ENCODE measurements around the gene SINHCAF.
"Not testable (repeated sequence)": the region's sequence is repeated elsewhere in the genome, so short reads cannot be mapped to it uniquely, and the experiment has no call there.

SINHCAF gene

GRCh38 chr12:31325877-31326631 is at the start of gene SINHCAF:
SINHCAF (minus strand) TSS chr12:31326150; CDS start chr12:31298204, 27,946 bp downstream.
- DNase-seq (ENCODE audit: extremely low read depth in 1 of 2, low read depth in 1 of 2) = peak; percentile 98 to 99

DNA sequence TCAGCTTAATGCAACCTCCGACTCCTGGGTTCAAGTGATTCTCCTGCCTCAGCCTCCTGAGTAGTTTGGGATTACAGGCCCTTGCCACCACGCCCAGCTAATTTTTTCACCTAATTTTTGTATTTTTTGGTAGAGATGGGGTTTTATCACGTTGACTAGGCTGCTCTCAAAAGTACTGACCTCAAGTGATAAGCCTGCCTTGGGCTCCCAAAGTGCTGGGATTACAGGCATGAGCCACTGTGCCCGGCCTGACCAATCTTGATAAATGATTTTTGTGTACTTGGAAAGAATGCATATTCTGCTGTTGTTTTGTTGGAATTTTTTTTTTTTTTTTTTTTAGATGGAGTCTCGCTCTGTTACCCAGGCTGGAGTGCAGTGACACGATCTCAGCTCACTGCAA is 49.5 kb upstream of the SINHCAF start:
- not testable (repeated sequence) for DNase-seq (ENCODE audit: extremely low read depth in 1 of 2, low read depth in 1 of 2)

- DNase-seq (ENCODE audit: extremely low read depth in 1 of 2, low read depth in 1 of 2) = no peak
Observed at GRCh38 chr12:31371256-31371620, 45.3 kb upstream of the SINHCAF start.

- no peak for DNase-seq (ENCODE audit: extremely low read depth in 1 of 2, low read depth in 1 of 2)
Observed at GRCh38 chr12:31370531-31371255, 44.7 kb upstream of the SINHCAF start.

GRCh38 chr12:31369712-31370521 is 44.0 kb upstream of the SINHCAF start:
- DNase-seq (ENCODE audit: extremely low read depth in 1 of 2, low read depth in 1 of 2) = no peak

DNA sequence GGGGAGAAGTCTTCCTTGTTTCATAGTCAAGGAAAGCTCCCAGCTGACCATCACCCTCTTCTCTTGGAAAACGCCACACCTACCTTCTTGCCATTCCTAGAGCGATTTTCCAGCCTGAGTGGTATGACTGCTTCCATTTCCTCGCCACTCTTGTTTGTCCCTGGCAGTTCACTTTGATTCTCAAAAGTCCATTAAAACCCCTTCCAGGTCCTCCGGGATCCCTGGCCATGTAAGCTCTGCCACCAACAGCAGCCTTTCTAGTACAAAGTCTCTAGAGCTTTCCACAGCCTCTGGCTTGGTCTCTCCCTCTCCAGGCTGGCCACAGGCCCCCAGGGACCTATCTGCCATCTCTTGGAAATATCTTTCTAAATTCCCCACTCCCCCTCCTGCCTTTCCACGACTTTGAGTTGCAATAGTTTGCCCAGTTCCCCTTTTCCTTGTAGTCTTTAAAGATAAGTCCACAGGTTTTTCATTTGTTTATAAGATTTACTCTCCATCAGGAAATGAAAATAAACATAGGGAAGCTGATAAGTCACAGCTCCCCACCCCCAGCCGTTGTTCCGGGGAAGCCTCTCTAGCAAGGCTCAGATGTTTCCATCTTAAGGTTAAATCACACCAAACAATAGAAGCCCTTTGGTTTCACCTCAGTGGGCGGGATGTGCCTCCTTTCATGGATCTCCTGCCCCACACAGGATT is 42.9 kb upstream of the SINHCAF start:
- no peak for DNase-seq (ENCODE audit: extremely low read depth in 1 of 2, low read depth in 1 of 2)

GRCh38 chr12:31366104-31366621 is 40.2 kb upstream of the SINHCAF start:
- DNase-seq (ENCODE audit: extremely low read depth in 1 of 2, low read depth in 1 of 2) = no peak

GRCh38 chr12:31363831-31364230 is 37.9 kb upstream of the SINHCAF start:
- DNase-seq (ENCODE audit: extremely low read depth in 1 of 2, low read depth in 1 of 2) = no peak

- DNase-seq (ENCODE audit: extremely low read depth in 1 of 2, low read depth in 1 of 2) = no peak
Observed at GRCh38 chr12:31363416-31363809, 37.5 kb upstream of the SINHCAF start.

- no peak for DNase-seq (ENCODE audit: extremely low read depth in 1 of 2, low read depth in 1 of 2)
Observed at GRCh38 chr12:31362759-31363415, 36.9 kb upstream of the SINHCAF start.

GRCh38 chr12:31362115-31362758 is 36.3 kb upstream of the SINHCAF start:
- no peak for DNase-seq (ENCODE audit: extremely low read depth in 1 of 2, low read depth in 1 of 2)

DNA sequence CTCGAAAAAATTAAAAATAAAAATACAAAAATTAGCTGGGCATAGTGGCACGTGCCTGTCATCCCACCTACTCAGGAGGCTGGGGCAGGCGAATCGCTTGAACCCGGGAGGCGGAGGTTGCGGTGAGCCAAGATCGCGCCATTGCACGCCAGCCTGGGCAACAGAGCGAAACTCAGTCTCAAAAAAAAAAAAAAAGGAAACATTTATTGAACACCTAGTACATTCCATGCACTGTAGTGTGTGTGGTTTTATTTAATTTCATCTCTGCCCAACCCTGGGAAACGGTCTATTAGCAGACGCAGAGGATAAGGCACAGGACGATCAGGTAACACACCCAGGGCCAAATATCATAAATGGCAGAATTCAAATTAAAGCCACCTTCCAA is 35.8 kb upstream of the SINHCAF start:
- DNase-seq (ENCODE audit: extremely low read depth in 1 of 2, low read depth in 1 of 2) = no peak

- DNase-seq (ENCODE audit: extremely low read depth in 1 of 2, low read depth in 1 of 2) = no peak
Observed at GRCh38 chr12:31355747-31356107, 29.8 kb upstream of the SINHCAF start.

DNA sequence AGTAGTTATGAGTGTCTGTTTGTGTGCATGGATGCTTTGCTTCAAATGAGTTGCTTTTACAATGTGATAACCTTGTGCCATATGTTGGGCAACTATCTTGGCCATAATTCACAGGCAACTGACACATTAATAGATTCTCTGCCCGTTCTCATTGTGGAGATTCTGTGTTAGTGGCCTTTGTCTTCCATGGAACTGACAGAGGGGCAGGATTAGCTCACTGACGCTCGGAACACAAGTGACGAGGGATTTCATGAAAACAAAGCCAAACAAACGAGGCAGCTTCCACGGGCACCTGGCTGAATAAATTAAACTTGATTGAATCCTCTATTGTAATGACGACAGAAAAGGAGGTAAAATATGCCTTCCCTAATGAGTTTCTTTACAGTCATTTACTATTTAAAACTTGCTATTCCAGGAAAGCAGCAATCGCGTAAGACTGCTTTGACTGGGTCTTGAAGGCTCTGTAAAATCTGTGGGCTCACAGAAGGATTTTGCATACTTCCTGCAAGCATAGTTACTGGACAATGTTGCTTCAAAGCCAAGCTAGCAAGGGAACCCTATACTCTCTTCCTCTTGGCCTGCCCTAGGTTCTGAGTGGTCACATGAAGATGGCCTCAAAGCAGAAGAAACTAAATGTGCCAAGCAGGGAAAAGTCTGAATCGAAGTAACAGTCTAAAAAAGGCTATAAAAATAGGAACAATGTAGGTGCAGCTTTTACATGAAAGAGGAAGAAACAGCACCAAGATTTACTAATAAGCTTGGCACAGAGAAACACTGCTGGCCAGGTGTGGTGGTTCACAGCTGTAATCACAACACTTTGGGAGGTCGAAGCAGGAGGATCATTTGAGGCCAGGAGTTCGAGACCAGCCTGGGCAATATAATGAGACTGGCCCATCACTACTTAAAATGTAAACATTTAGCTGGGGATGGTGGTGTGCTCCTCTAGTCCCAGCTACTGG is 28.1 kb upstream of the SINHCAF start:
- DNase-seq (ENCODE audit: extremely low read depth in 1 of 2, low read depth in 1 of 2) = no peak

GRCh38 chr12:31346267-31346666 is 20.3 kb upstream of the SINHCAF start:
- DNase-seq (ENCODE audit: extremely low read depth in 1 of 2, low read depth in 1 of 2) = no peak

GRCh38 chr12:31343139-31343538 is 17.2 kb upstream of the SINHCAF start:
- no peak for DNase-seq (ENCODE audit: extremely low read depth in 1 of 2, low read depth in 1 of 2)

GRCh38 chr12:31342286-31342685 is 16.3 kb upstream of the SINHCAF start:
- DNase-seq (ENCODE audit: extremely low read depth in 1 of 2, low read depth in 1 of 2) = no peak

DNA sequence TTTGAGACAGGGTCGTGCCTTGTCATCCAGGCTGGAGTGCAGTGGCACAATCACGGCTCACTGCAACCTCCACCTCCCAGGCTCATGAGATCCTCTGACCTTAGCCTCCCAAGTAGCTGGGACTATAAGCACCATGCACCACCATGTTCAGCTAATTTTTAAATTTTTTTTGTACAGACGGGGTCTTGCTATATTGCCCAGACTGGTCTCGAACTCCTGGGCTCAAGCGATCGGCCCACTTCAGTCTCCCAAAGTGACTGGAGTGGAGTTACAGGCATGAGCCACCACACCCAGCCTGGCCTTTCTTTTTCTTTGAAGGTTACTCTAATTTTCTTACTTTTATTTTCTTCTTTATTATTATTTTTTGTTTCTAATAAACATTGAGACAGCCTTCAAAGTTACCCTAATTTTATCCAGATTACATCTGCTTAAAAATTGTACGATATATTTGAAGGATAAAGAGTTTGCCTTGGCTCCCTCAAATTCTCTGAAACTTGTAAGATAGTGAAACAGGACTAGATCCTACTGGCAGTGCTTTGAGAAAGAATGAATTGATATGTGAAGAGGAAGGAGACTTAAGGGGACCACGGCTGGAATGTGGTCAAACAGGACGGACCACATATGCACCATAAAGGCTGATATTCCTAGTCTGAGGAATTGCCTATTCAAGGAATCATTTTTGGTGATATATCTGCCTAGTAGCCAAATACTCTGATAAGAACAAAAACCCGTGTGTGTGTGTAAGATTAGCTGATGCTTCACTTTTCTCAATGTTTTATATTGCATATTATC is 14.1 kb upstream of the SINHCAF start:
- DNase-seq (ENCODE audit: extremely low read depth in 1 of 2, low read depth in 1 of 2) = no peak
